Mammary epithelial cell (primary cell): ENCODE results near the gene MUC4.

Source experiments
- CTCF ChIP-seq, 2 donors: IDR thresholded peaks in 1 of 2; conservative IDR thresholded peaks in 1 of 2; 2 replicates each; pipeline ENCODE4 v1.5.1; 2011 to 2012; ENCODE audit warnings: inconsistent platforms in 2 of 2, low read length in 2 of 2, mild to moderate bottlenecking in 2 of 2, control low read depth in 1 of 2, low read depth in 1 of 2; ENCODE audit not compliant: insufficient read depth in 1 of 2; ENCODE audit errors: extremely low read depth in 1 of 2
- EZH2 ChIP-seq: IDR thresholded peaks from 2 replicates; pipeline ENCODE4 v1.6.1; 2012; ENCODE audit warnings: low read length, inconsistent platforms, borderline replicate concordance

- TF ChIP-seq CTCF (conservative IDR thresholded peaks at IDR 0.05 in 1 of 2, IDR thresholded peaks at IDR 0.05 in 1 of 2; ENCODE audit: extremely low read depth in 1 of 2, insufficient read depth in 1 of 2, low read depth in 1 of 2, low read length in 2 of 2) (no peak), EZH2 (no peak)
Measured at GRCh38 chr3:195763076-195763830, 48.5 kb downstream of the MUC4 start.
